ENCODE measurements around the gene CERS6.

The CERS6 gene

GRCh38 chr2:168678153-168678853 is 222.2 kb downstream of the CERS6 start:
- no peak for DNase-seq (ENCODE audit: low read depth)
- H3K4me3 ChIP-seq (ENCODE audit: control insufficient read depth, low read depth, low read length) = no peak overlapping the region
- TF ChIP-seq, protein P1, sequence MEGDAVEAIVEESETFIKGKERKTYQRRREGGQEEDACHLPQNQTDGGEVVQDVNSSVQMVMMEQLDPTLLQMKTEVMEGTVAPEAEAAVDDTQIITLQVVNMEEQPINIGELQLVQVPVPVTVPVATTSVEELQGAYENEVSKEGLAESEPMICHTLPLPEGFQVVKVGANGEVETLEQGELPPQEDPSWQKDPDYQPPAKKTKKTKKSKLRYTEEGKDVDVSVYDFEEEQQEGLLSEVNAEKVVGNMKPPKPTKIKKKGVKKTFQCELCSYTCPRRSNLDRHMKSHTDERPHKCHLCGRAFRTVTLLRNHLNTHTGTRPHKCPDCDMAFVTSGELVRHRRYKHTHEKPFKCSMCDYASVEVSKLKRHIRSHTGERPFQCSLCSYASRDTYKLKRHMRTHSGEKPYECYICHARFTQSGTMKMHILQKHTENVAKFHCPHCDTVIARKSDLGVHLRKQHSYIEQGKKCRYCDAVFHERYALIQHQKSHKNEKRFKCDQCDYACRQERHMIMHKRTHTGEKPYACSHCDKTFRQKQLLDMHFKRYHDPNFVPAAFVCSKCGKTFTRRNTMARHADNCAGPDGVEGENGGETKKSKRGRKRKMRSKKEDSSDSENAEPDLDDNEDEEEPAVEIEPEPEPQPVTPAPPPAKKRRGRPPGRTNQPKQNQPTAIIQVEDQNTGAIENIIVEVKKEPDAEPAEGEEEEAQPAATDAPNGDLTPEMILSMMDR (IDR thresholded peaks at IDR 0.05; ENCODE audit: control insufficient read depth, insufficient read depth, low read depth, low read length, missing control alignments) = no peak

DNA sequence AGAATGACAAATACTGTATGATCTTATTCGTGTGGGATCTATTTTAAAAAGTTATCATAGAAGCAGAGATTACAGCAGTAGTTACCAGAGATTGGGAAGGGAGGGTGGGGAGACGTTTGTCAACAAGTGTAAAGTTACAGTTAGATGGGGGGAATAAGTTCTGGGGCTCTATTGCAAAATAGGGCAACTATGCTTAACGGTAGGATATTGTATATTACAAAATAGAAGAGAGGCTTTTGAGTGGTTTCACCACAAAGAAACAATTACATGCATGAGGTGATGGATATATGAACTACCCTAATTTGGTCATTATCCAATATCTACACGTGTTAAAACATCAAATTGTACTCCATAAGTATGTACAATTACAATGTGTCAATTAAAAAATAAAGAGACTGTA is 223.0 kb downstream of the CERS6 start:
- TF ChIP-seq, protein P1 (IDR thresholded peaks at IDR 0.05; ENCODE audit: control insufficient read depth, insufficient read depth, low read depth, low read length, missing control alignments) = no peak
- no peak for DNase-seq (ENCODE audit: low read depth)
- H3K4me3 ChIP-seq (ENCODE audit: control insufficient read depth, low read depth, low read length) = no peak overlapping the region

DNA sequence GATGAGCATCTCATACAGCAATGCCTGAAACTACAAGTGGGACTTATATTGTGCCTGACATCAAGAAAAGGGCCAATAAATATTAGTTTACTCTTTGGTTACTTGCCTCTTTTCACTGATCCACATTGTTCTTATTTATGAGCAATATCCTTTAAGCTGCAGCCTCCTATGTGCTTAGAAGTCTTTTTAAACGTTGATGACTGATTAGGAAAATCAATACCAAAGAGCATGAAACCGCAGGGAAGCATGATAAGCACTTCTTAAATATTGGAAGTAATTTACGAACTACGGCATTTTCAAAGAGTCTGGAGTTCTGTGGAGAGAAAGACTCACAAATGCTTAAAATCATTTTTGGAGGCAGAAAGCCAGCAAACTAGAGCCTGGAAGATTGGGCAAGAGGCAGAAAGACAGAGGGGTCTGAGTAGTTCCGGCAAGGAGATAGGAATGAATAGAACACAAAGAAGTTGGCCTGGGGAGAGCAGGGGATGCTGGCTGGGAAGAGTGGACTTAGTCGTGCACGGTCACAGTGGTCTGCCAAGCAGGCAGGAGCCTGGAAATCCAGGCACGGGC is 223.8 kb downstream of the CERS6 start:
- TF ChIP-seq, protein P1 (IDR thresholded peaks at IDR 0.05; ENCODE audit: control insufficient read depth, insufficient read depth, low read depth, low read length, missing control alignments) = no peak
- no peak overlapping the region for H3K4me3 ChIP-seq (ENCODE audit: control insufficient read depth, low read depth, low read length)
- no peak for DNase-seq (ENCODE audit: low read depth)

GRCh38 chr2:168683996-168684395 is 227.9 kb downstream of the CERS6 start:
- TF ChIP-seq, protein P1 (IDR thresholded peaks at IDR 0.05; ENCODE audit: control insufficient read depth, insufficient read depth, low read depth, low read length, missing control alignments) = no peak
- no peak for DNase-seq (ENCODE audit: low read depth)

GRCh38 chr2:168684921-168685599 is 229.0 kb downstream of the CERS6 start:
- no peak overlapping the region for H3K4me3 ChIP-seq (ENCODE audit: control insufficient read depth, low read depth, low read length)
- TF ChIP-seq, protein P1 (IDR thresholded peaks at IDR 0.05; ENCODE audit: control insufficient read depth, insufficient read depth, low read depth, low read length, missing control alignments) = no peak
- no peak for DNase-seq (ENCODE audit: low read depth)

More at GRCh38 chr2:168683996-168684395, 227.9 kb downstream of the CERS6 start:
- H3K4me3 ChIP-seq (ENCODE audit: control insufficient read depth, low read depth, low read length) = no peak overlapping the region

GRCh38 chr2:168685600-168686451 is 229.8 kb downstream of the CERS6 start:
- no peak overlapping the region for H3K4me3 ChIP-seq (ENCODE audit: control insufficient read depth, low read depth, low read length)
- DNase-seq (ENCODE audit: low read depth) = no peak
- TF ChIP-seq, protein P1 (IDR thresholded peaks at IDR 0.05; ENCODE audit: control insufficient read depth, insufficient read depth, low read depth, low read length, missing control alignments) = no peak
